Measurements from ENCODE around the gene NAALADL2.

DNA sequence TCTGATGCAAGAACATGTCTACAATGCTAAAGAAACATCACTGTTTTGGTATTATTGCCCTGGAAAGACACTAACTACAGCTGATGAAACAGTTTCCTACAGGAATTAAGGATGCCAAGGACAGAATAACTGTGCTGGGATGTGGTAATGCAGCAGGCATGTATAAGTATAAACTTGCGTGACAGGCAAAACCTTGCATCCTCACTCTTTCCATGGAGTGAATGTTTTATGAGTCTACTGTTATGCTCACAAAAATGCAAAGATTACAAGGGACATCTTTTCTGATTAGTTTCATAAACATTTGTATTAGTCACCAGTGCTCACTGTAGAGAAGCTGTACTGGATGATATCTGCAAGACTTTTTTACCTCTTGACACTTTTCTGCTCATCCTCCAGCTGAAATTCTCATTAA is 143.6 kb downstream of the NAALADL2 start:
- TF ChIP-seq POLR2A (IDR thresholded peaks at IDR 0.05; ENCODE audit: low read length) (no peak), GATA1 (IDR thresholded peaks at IDR 0.05; ENCODE audit: low read depth, low read length) (no peak)

All from erythroblast (primary cell).